Lung (tissue), 12 donors: Measurements from ENCODE around the gene RIPK4. TPM values are rescaled to one million over a fixed set of nuclear protein-coding genes. Genes with fewer than 3 reads are reported as not detected.

Experiments used
- ATAC-seq: fragments of 200-7000 bp; cut with Tn5 transposase; one replicate; pipeline ENCODE4 v1.9.1; 2020; ENCODE audit warnings: moderate number of reproducible peaks; ENCODE audit not compliant: insufficient read depth, low FRiP score
- DNase-seq, 3 donors: peaks; one replicate each; pipeline ENCODE4 v3.0.0-alpha.2; 2013 to 2017
- H3K27ac ChIP-seq, 2 donors: one replicate each; pipeline ENCODE4 v1.5.1; 2013; ENCODE audit warnings: mild to moderate bottlenecking in 2 of 2, moderate library complexity in 2 of 2, control low read depth in 1 of 2, inconsistent platforms in 1 of 2, low read depth in 1 of 2, low read length in 1 of 2
- H3K27me3 ChIP-seq, 3 donors: one replicate each; pipeline ENCODE4 v1.5.1; 2013; ENCODE audit warnings: low read length in 2 of 3; ENCODE audit not compliant: control insufficient read depth in 3 of 3, insufficient read depth in 3 of 3
- H3K36me3 ChIP-seq, 4 donors: one replicate each; pipeline ENCODE4 v1.5.1; 2013; ENCODE audit warnings: low read length in 4 of 4, mild to moderate bottlenecking in 1 of 4, moderate library complexity in 1 of 4; ENCODE audit not compliant: control insufficient read depth in 4 of 4, insufficient read depth in 4 of 4
- H3K4me1 ChIP-seq, 5 donors: one replicate each; pipeline ENCODE4 v1.5.1; 2013; ENCODE audit warnings: low read length in 5 of 5, mild to moderate bottlenecking in 2 of 5, moderate library complexity in 1 of 5; ENCODE audit not compliant: control insufficient read depth in 5 of 5, insufficient read depth in 5 of 5
- H3K4me3 ChIP-seq: one replicate; pipeline ENCODE4 v1.5.1; 2013; ENCODE audit warnings: mild to moderate bottlenecking, control low read depth, moderate library complexity
- H3K9ac ChIP-seq, 2 donors: one replicate each; pipeline ENCODE4 v1.5.1; 2013; ENCODE audit warnings: low read length in 2 of 2, control low read depth in 1 of 2; ENCODE audit not compliant: insufficient read depth in 1 of 2
- H3K9me3 ChIP-seq, 4 donors: one replicate each; pipeline ENCODE4 v1.5.1; 2013; ENCODE audit warnings: low read length in 3 of 4, mild to moderate bottlenecking in 1 of 4, moderate library complexity in 1 of 4; ENCODE audit not compliant: control insufficient read depth in 4 of 4, insufficient read depth in 3 of 4
- WGBS, 2 donors: extraction: QIAGEN DNeasy Blood & Tissue Kit; methylation state at CpG; one replicate each; pipeline ENCODE4 v1.1.7; 2013; 5-methylcytosine and 5-hydroxymethylcytosine counted together
- polyA plus RNA-seq, 2 donors: library from polyadenylated mRNA; stranded (reverse); fragments of 200-250 nt; gene quantifications; one replicate each; pipeline ENCODE4 v1.2.1, GENCODE V29; 2013
- total RNA-seq, 2 donors: library from RNA; depleted of rRNA in 1 of 2; stranded (reverse); fragments of >200 nt in 1 of 2; gene quantifications; one replicate each; pipeline ENCODE4 v1.2.1, GENCODE V29; 2014 to 2021
- TF ChIP-seq, protein P1 (sequence below): IDR thresholded peaks from 2 replicates; pipeline ENCODE4 v1.5.1; 2012; ENCODE audit warnings: mild to moderate bottlenecking; ENCODE audit errors: control extremely low read depth, extremely low read depth
- donor health status: control.
- donor health status: control.
- donor health status: Bipolar disorder and iron deficiency.
- donor health status: healthy.
- donor health status: DM: yes; HTN: yes; CAD: no.

Gene RIPK4
- total and polyA plus RNA-seq, 4 donors, result 5.0 to 21.6 (median 9.1) TPM

GRCh38 chr21:41808094-41808493, 41.2 kb upstream of the RIPK4 start:
- Histone ChIP-seq H3K4me3 (no peak overlapping the region), H3K9me3 (no peaks in the 10 kb centered on the region), H3K27me3 (no peaks in the 10 kb centered on the region), H3K9ac (no peak overlapping the region), H3K27ac (no peak overlapping the region), H3K36me3 (peaks cover 0 to 24% (median 6%) of the 10 kb centered on the region in 4 donors), H3K4me1 (no peaks in the 10 kb centered on the region)
- DNase-seq (no peak), ATAC-seq (no peak)
- TF ChIP-seq, protein P1, sequence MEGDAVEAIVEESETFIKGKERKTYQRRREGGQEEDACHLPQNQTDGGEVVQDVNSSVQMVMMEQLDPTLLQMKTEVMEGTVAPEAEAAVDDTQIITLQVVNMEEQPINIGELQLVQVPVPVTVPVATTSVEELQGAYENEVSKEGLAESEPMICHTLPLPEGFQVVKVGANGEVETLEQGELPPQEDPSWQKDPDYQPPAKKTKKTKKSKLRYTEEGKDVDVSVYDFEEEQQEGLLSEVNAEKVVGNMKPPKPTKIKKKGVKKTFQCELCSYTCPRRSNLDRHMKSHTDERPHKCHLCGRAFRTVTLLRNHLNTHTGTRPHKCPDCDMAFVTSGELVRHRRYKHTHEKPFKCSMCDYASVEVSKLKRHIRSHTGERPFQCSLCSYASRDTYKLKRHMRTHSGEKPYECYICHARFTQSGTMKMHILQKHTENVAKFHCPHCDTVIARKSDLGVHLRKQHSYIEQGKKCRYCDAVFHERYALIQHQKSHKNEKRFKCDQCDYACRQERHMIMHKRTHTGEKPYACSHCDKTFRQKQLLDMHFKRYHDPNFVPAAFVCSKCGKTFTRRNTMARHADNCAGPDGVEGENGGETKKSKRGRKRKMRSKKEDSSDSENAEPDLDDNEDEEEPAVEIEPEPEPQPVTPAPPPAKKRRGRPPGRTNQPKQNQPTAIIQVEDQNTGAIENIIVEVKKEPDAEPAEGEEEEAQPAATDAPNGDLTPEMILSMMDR, result no peak
- 96 to 97% methylated on average over 18 of the region's 18 CpGs for WGBS, 2 donors

DNA sequence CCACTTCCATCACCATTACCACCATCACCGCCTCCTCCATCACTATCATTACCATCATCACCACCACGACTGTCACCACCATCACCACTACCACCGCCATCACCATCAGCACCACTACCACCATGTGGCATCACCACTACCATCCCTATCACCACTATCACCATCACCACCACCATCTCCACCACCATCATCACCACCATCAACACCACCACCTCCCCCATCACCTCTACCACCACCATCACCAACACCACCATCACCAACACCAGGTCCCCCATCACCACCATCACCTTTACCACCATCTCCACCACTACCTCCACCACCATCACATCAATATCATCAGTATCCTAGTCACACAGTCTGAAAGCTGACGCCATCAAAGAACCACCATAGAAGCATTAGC, 39.9 kb upstream of the RIPK4 start:
- ATAC-seq (no peak), DNase-seq (no peak)
- TF ChIP-seq, protein P1, result no peak
- no peaks in the 10 kb centered on the region for H3K9me3 ChIP-seq
- no peaks in the 10 kb centered on the region for H3K27me3 ChIP-seq
- WGBS, 2 donors, result 97 to 99% methylated on average over 4 of the region's 4 CpGs
- no peaks in the 10 kb centered on the region for H3K4me1 ChIP-seq
- H3K27ac ChIP-seq, result no peak overlapping the region
- no peak overlapping the region for H3K9ac ChIP-seq
- H3K4me3 ChIP-seq, result no peak overlapping the region
- H3K36me3 ChIP-seq, result peaks cover 0 to 25% (median 7%) of the 10 kb centered on the region in 4 donors

DNA sequence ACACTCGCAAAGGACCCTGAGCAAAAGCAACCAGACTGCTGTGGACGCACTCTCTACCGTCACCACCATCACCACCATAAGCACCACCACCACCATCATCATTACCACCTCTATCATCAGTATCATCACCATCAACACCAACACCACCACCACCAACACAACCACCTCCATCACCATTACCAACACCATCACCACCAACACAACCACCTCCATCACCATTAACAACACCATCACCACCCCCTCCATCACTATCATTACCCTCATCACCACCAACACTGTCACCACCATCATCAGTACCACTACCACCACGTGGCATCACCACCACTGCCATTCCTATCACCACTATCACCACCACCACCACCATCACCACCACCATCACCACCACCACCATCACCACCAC, 38.8 kb upstream of the RIPK4 start:
- H3K4me1 ChIP-seq, result no peaks in the 10 kb centered on the region
- H3K27ac ChIP-seq, result no peak overlapping the region
- H3K4me3 ChIP-seq, result no peak overlapping the region
- H3K9ac ChIP-seq, result no peak overlapping the region
- 97% methylated on average over 4 of the region's 4 CpGs for WGBS, 2 donors
- DNase-seq (no peak), ATAC-seq (no peak)
- no peaks in the 10 kb centered on the region for H3K27me3 ChIP-seq
- H3K36me3 ChIP-seq, result peaks cover 0 to 34% (median 5%) of the 10 kb centered on the region in 4 donors
- no peaks in the 10 kb centered on the region for H3K9me3 ChIP-seq
- TF ChIP-seq, protein P1, result no peak

DNA sequence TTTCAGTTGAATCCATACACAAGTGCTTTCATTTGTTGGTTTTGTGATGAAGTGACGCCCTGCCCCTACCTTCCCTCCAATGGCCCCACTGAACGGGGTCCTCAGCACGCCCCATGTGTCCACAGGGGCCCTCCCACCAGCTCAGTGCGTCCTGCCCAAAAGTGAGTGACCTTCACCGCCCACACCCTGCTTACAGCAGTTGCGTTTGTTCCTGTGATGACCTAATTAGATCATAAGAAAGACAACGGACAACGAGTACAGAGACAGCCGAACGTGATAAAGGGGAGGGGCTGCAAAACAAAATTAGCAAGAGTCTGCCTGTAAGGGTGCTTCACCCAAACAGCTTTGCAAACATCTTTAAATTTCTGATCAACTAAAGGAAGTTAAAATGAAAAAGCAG, 38.2 kb upstream of the RIPK4 start:
- Histone ChIP-seq H3K9ac (no peak overlapping the region), H3K27me3 (no peaks in the 10 kb centered on the region), H3K4me3 (no peak overlapping the region), H3K27ac (no peak overlapping the region), H3K9me3 (no peaks in the 10 kb centered on the region), H3K36me3 (peaks cover 0 to 31% (median 3%) of the 10 kb centered on the region in 4 donors), H3K4me1 (no peaks in the 10 kb centered on the region)
- DNase-seq (no peak), ATAC-seq (no peak)
- TF ChIP-seq, protein P1, result no peak
- 90 to 93% methylated on average over 10 of the region's 10 CpGs for WGBS, 2 donors
